ENCODE measurements around the gene CACTIN. TPM values are rescaled to one million over a fixed set of nuclear protein-coding genes. Genes with fewer than 3 reads are reported as not detected.

CACTIN gene
- polyA plus RNA-seq, 4 donors = 17.8 to 30.4 (median 22.2) TPM

- DNase-seq (ENCODE audit: low read depth in 4 of 4, low spot score in 3 of 4) = no peak
Measured at GRCh38 chr19:3664879-3665642, 38.5 kb upstream of the CACTIN start.

GRCh38 chr19:3663838-3664237 is 37.2 kb upstream of the CACTIN start:
- DNase-seq (ENCODE audit: low read depth in 4 of 4, low spot score in 3 of 4) = no peak

GRCh38 chr19:3661284-3662238 is 35.0 kb upstream of the CACTIN start:
- DNase-seq (ENCODE audit: low read depth in 4 of 4, low spot score in 3 of 4) = no peak

- no peak for DNase-seq (ENCODE audit: low read depth in 4 of 4, low spot score in 3 of 4)
Measured at GRCh38 chr19:3660493-3661219, 34.1 kb upstream of the CACTIN start.

GRCh38 chr19:3659746-3660112 is 33.1 kb upstream of the CACTIN start:
- no peak for DNase-seq (ENCODE audit: low read depth in 4 of 4, low spot score in 3 of 4)

GRCh38 chr19:3658870-3659745 is 32.5 kb upstream of the CACTIN start:
- DNase-seq (ENCODE audit: low read depth in 4 of 4, low spot score in 3 of 4) = no peak

- DNase-seq (ENCODE audit: low read depth in 4 of 4, low spot score in 3 of 4) = no peak
Measured at GRCh38 chr19:3658004-3658869, 31.6 kb upstream of the CACTIN start.

GRCh38 chr19:3657395-3657769 is 30.8 kb upstream of the CACTIN start:
- DNase-seq (ENCODE audit: low read depth in 4 of 4, low spot score in 3 of 4) = no peak

GRCh38 chr19:3656747-3657394 is 30.3 kb upstream of the CACTIN start:
- DNase-seq (ENCODE audit: low read depth in 4 of 4, low spot score in 3 of 4) = no peak

- DNase-seq (ENCODE audit: low read depth in 4 of 4, low spot score in 3 of 4) = no peak
Measured at GRCh38 chr19:3656073-3656746, 29.6 kb upstream of the CACTIN start.

- DNase-seq (ENCODE audit: low read depth in 4 of 4, low spot score in 3 of 4) = no peak
Measured at GRCh38 chr19:3655402-3656072, 28.9 kb upstream of the CACTIN start.

GRCh38 chr19:3653865-3654513 is 27.4 kb upstream of the CACTIN start:
- no peak for DNase-seq (ENCODE audit: low read depth in 4 of 4, low spot score in 3 of 4)

GRCh38 chr19:3653081-3653795 is 26.6 kb upstream of the CACTIN start:
- no peak for DNase-seq (ENCODE audit: low read depth in 4 of 4, low spot score in 3 of 4)

GRCh38 chr19:3652422-3652821 is 25.8 kb upstream of the CACTIN start:
- no peak for DNase-seq (ENCODE audit: low read depth in 4 of 4, low spot score in 3 of 4)

- no peak for DNase-seq (ENCODE audit: low read depth in 4 of 4, low spot score in 3 of 4)
Measured at GRCh38 chr19:3651684-3652083, 25.1 kb upstream of the CACTIN start.

- no peak for DNase-seq (ENCODE audit: low read depth in 4 of 4, low spot score in 3 of 4)
Measured at GRCh38 chr19:3649888-3650287, 23.3 kb upstream of the CACTIN start.

All from left renal pelvis (tissue), 4 donors.